Upper lobe of left lung (tissue), 4 donors: ENCODE data around the gene CMTM4.
"Not testable (repeated sequence)": the region's sequence is repeated elsewhere in the genome, so short reads cannot be mapped to it uniquely, and the experiment has no call there.

Experiments used
- CTCF ChIP-seq, 6 experiments: fragments of 450-650 bp in 4 of 6; fragments of 200-600 bp in 2 of 6; sonication (generic) in 2 of 6; IDR thresholded peaks; one replicate each; pipeline ENCODE4 v1.5.1; 2016 to 2019; ENCODE audit warnings: antibody characterized with exemption in 6 of 6
- POLR2A ChIP-seq, 4 donors: fragments of 450-650 bp; IDR thresholded peaks; one replicate each; pipeline ENCODE4 v1.5.1; 2016 to 2017; ENCODE audit warnings: antibody characterized with exemption in 4 of 4, mild to moderate bottlenecking in 2 of 4

DNA sequence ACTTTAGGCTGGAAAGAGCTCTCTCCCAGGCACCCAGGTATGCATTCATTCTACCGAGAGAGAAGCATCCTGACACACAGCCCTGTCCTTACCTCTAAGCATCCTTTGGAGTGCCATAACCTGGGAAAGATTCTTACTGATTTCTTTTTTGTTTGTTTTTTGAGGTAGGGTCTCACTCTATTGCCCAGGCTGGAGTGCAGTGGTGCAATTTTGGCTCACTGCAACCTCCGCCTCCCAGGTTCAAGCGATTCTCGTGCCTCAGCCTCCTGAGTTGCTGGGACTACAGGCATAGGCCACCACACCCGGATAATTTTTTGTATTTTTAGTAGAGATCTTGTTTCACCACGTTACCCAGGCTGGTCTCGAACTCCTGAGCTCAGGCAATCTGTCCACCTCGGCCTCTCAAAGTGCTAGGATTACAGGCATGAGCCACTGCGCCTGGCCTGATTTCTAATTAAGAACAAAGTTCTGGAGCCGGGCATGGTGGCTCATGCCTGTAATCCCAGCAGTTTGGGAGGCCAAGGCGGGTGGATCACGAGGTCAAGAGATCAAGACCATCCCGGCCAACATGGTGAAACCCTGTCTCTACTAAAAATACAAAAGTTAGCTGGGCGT, 10.9 kb downstream of the CMTM4 start:
- TF ChIP-seq POLR2A, CTCF (IDR thresholded peaks at IDR 0.05): not testable (repeated sequence)
